IMR-90 (cell line): ENCODE results near the gene OR2C1. TPM values are rescaled to one million over a fixed set of nuclear protein-coding genes. Genes with fewer than 3 reads are reported as not detected.

Experiments
- ATAC-seq: fragments of 200-7000 bp; cut with Tn5 transposase; 2 replicates; pipeline ENCODE4 v1.9.1; 2020; ENCODE audit warnings: low read depth, mild to moderate bottlenecking, moderate library complexity
- BruUV-seq: library from RNA; stranded (reverse); fragments of 400-500 nt; replicated peaks from 2 replicates; lab custom pipeline; 2021; lab: Mats Ljungman, UMichigan
- CTCF ChIA-PET: fragments of 300-600 bp; formaldehyde crosslinking; extraction: SDS; loops from one replicate; lab custom pipeline; 2021; ENCODE audit warnings: antibody characterized with exemption; lab: Yijun Ruan, JAX
- POLR2A ChIA-PET: fragments of 300-600 bp; sonication (Branson Sonifier 250); formaldehyde crosslinking; loops from one replicate; lab custom pipeline; 2022; ENCODE audit warnings: antibody characterized with exemption; ENCODE audit not compliant: unreplicated experiment; lab: Charles Lee
- DNase-seq: peaks from one replicate; pipeline ENCODE4 v3.0.0; 2013
- H2AFZ ChIP-seq: replicated peaks from 2 replicates; pipeline ENCODE3; 2013; ENCODE audit warnings: low read length, mild to moderate bottlenecking; ENCODE audit not compliant: poor library complexity
- H2AK5ac ChIP-seq: 2 replicates; pipeline ENCODE4 v1.6.1; 2013; ENCODE audit warnings: low read depth, low read length, inconsistent platforms
- H2AK9ac ChIP-seq: replicated peaks from 2 replicates; pipeline ENCODE3; 2013; ENCODE audit warnings: mild to moderate bottlenecking, low read depth, low read length, moderate library complexity; ENCODE audit not compliant: poor library complexity
- H2BK120ac ChIP-seq: 2 replicates; pipeline ENCODE4 v1.6.1; 2013; ENCODE audit warnings: low read depth, low read length, inconsistent platforms
- H2BK15ac ChIP-seq: 3 replicates; pipeline ENCODE4 v1.6.1; 2013; ENCODE audit warnings: low read depth, low read length, inconsistent platforms
- H2BK20ac ChIP-seq: 2 replicates; pipeline ENCODE4 v1.6.1; 2013; ENCODE audit warnings: low read depth, mild to moderate bottlenecking, inconsistent platforms, low read length, moderate library complexity
- H2BK5ac ChIP-seq: 2 replicates; pipeline ENCODE4 v1.6.1; 2013; ENCODE audit warnings: mild to moderate bottlenecking, low read depth, low read length, inconsistent platforms; ENCODE audit not compliant: poor library complexity, severe bottlenecking
- H3K14ac ChIP-seq: replicated peaks from 2 replicates; pipeline ENCODE4 v1.6.1; 2013; ENCODE audit warnings: low read depth, low read length, inconsistent platforms
- H3K18ac ChIP-seq: 2 replicates; pipeline ENCODE4 v1.6.1; 2013; ENCODE audit warnings: low read depth, low read length, control low read depth
- H3K23ac ChIP-seq: 2 replicates; pipeline ENCODE4 v1.6.1; 2013; ENCODE audit warnings: low read depth, low read length, inconsistent platforms
- H3K27ac ChIP-seq: 2 replicates; pipeline ENCODE4 v1.5.1; 2013; ENCODE audit warnings: mild to moderate bottlenecking, control low read depth, low read length; ENCODE audit not compliant: insufficient read depth
- H3K27me3 ChIP-seq: 2 replicates; pipeline ENCODE4 v1.6.1; 2013; ENCODE audit warnings: low read length; ENCODE audit not compliant: control insufficient read depth, insufficient read depth
- H3K36me3 ChIP-seq: 2 replicates; pipeline ENCODE4 v1.6.1; 2013; ENCODE audit warnings: low read length, mixed read lengths; ENCODE audit not compliant: control insufficient read depth, insufficient read depth
- H3K4ac ChIP-seq: 2 replicates; pipeline ENCODE4 v1.6.1; 2013; ENCODE audit warnings: low read depth, low read length, inconsistent platforms
- H3K4me1 ChIP-seq: 2 replicates; pipeline ENCODE4 v1.6.1; 2013; ENCODE audit warnings: low read length, mixed read lengths; ENCODE audit not compliant: control insufficient read depth, insufficient read depth
- H3K4me2 ChIP-seq: 2 replicates; pipeline ENCODE4 v1.6.1; 2013; ENCODE audit warnings: low read depth, mild to moderate bottlenecking, control low read depth, low read length, moderate library complexity
- H3K4me3 ChIP-seq: 2 replicates; pipeline ENCODE4 v1.5.1; 2013; ENCODE audit warnings: low read depth, mild to moderate bottlenecking, control low read depth, low read length, moderate library complexity; ENCODE audit not compliant: insufficient read depth
- H3K56ac ChIP-seq: 2 replicates; pipeline ENCODE4 v1.6.1; 2013; ENCODE audit warnings: low read length, inconsistent platforms; ENCODE audit not compliant: insufficient read depth; ENCODE audit errors: extremely low read depth
- H3K79me1 ChIP-seq, 2 experiments: 2 replicates each; pipeline ENCODE4 v1.6.1; 2013; ENCODE audit warnings: low read length in 2 of 2, inconsistent platforms in 1 of 2, low read depth in 1 of 2
- H3K9ac ChIP-seq: 2 replicates; pipeline ENCODE4 v1.6.1; 2013; ENCODE audit warnings: low read depth, low read length, control low read depth
- H3K9me1 ChIP-seq: 2 replicates; pipeline ENCODE4 v1.6.1; 2013; ENCODE audit warnings: low read length, inconsistent platforms; ENCODE audit not compliant: insufficient read depth
- H3K9me3 ChIP-seq: 2 replicates; pipeline ENCODE4 v1.6.1; 2013; ENCODE audit warnings: low read length; ENCODE audit not compliant: control insufficient read depth, insufficient read depth
- H4K20me1 ChIP-seq: 2 replicates; pipeline ENCODE4 v1.6.1; 2013; ENCODE audit warnings: low read length, inconsistent platforms; ENCODE audit not compliant: insufficient read depth
- H4K5ac ChIP-seq: 2 replicates; pipeline ENCODE4 v1.6.1; 2013; ENCODE audit warnings: mild to moderate bottlenecking, low read depth, low read length, control low read depth
- H4K8ac ChIP-seq, 2 experiments: 2 replicates each; pipeline ENCODE4 v1.6.1; 2013; ENCODE audit warnings: low read depth in 2 of 2, low read length in 2 of 2, control low read depth in 1 of 2, inconsistent platforms in 1 of 2
- H4K91ac ChIP-seq: 2 replicates; pipeline ENCODE4 v1.6.1; 2013; ENCODE audit warnings: low read depth, low read length, inconsistent platforms; ENCODE audit not compliant: insufficient read depth
- BHLHE40 ChIP-seq: fragments of 150-350 bp; IDR thresholded peaks from 2 replicates; pipeline ENCODE4 v1.6.1; 2016; ENCODE audit warnings: mild to moderate bottlenecking, low read depth, low read length
- CEBPB ChIP-seq: IDR thresholded peaks from 2 replicates; pipeline ENCODE4 v1.6.1; 2012; ENCODE audit warnings: low read depth, low read length, improper control_type of control experiment
- FOS ChIP-seq: fragments of 150-350 bp; IDR thresholded peaks from 2 replicates; pipeline ENCODE4 v1.6.1; 2016; ENCODE audit warnings: low read depth, low read length
- MAFK ChIP-seq: IDR thresholded peaks from 2 replicates; pipeline ENCODE4 v1.6.1; 2012; ENCODE audit warnings: low read depth, low read length, improper control_type of control experiment
- MAZ ChIP-seq: IDR thresholded peaks from 2 replicates; pipeline ENCODE4 v1.6.1; 2012; ENCODE audit warnings: low read depth, mild to moderate bottlenecking, low read length, improper control_type of control experiment, moderate library complexity, borderline replicate concordance
- MXI1 ChIP-seq: IDR thresholded peaks from 2 replicates; pipeline ENCODE4 v1.6.1; 2012; ENCODE audit warnings: low read depth, mild to moderate bottlenecking, low read length, moderate library complexity, borderline replicate concordance
- NFE2L2 ChIP-seq: fragments of 150-350 bp; IDR thresholded peaks from 2 replicates; pipeline ENCODE4 v1.6.1; 2016; ENCODE audit warnings: low read depth, mild to moderate bottlenecking, low read length
- POLR2A ChIP-seq: IDR thresholded peaks from 2 replicates; pipeline ENCODE4 v1.6.1; 2012; ENCODE audit warnings: mild to moderate bottlenecking, low read depth, low read length
- RAD21 ChIP-seq: IDR thresholded peaks from 2 replicates; pipeline ENCODE4 v1.6.1; 2012; ENCODE audit warnings: low read length, improper control_type of control experiment
- RCOR1 ChIP-seq: IDR thresholded peaks from 2 replicates; pipeline ENCODE4 v1.6.1; 2012; ENCODE audit warnings: mild to moderate bottlenecking, low read length, improper control_type of control experiment; ENCODE audit not compliant: insufficient replicate concordance
- RFX5 ChIP-seq: IDR thresholded peaks from 2 replicates; pipeline ENCODE4 v1.8.0; 2012; ENCODE audit warnings: low read depth, mild to moderate bottlenecking, low read length, moderate library complexity
- SMC3 ChIP-seq: fragments of 150-350 bp; IDR thresholded peaks from 2 replicates; pipeline ENCODE4 v1.6.1; 2016; ENCODE audit warnings: low read depth, mild to moderate bottlenecking, antibody characterized with exemption, low read length, moderate library complexity
- WGBS, 2 experiments: methylation state at CpG; one replicate each; pipeline versions ENCODE4 v1.1.5 to v1.1.7; 2013; ENCODE audit warnings: missing lambda C conversion rate in 2 of 2; ENCODE audit not compliant: insufficient read length in 1 of 2; ENCODE audit errors: extremely low coverage in 2 of 2; 5-methylcytosine and 5-hydroxymethylcytosine counted together
- dilution Hi-C: fragments of 300-500 bp; cut with HindIII; formaldehyde crosslinking; loops from one replicate; pipeline ENCODE4 v1.14.3; 2018; ENCODE audit warnings: low sequenced_read_pairs; ENCODE audit not compliant: unreplicated experiment
- in situ Hi-C: fragments of 300-500 bp; cut with MboI; formaldehyde crosslinking; loops from 3 replicates; pipeline ENCODE4 v1.14.3; 2019; ENCODE audit warnings: low sequenced_read_pairs, inconsistent platforms, mixed read lengths
- intact Hi-C: fragments of 100-400 bp; cut with micrococcal nuclease; formaldehyde crosslinking; loops from 2 replicates; pipeline ENCODE4 v1.10.0; 2022
- polyA plus RNA-seq, 3 experiments: library from polyadenylated mRNA; depleted of rRNA; stranded (reverse); fragments of >200 nt; gene quantifications; 2 replicates each; pipeline ENCODE4 v1.2.3, GENCODE V29; 2012; ENCODE audit warnings: low replicate concordance in 1 of 3
- total RNA-seq: library from RNA; depleted of rRNA; stranded (reverse); fragments of >200 nt; gene quantifications from 2 replicates; pipeline ENCODE4 v1.2.3, GENCODE V29; 2012
- TF ChIP-seq, protein P1 (sequence below): fragments of 150-350 bp; IDR thresholded peaks from 2 replicates; pipeline ENCODE4 v1.6.1; 2017; ENCODE audit warnings: mild to moderate bottlenecking, antibody characterized with exemption, low read length, low read depth
- TF ChIP-seq, protein P2 (sequence below): conservative IDR thresholded peaks from 2 replicates; pipeline ENCODE4 v1.5.1; 2012; ENCODE audit warnings: mild to moderate bottlenecking, low read depth, low read length, improper control_type of control experiment
- TF ChIP-seq, protein P3 (sequence below): fragments of 150-350 bp; IDR thresholded peaks from 2 replicates; pipeline ENCODE4 v1.6.1; 2016; ENCODE audit warnings: low read depth, mild to moderate bottlenecking, low read length, moderate library complexity, borderline replicate concordance

OR2C1 gene
- total and polyA plus RNA-seq, 2 of the 4 experiments (the other 2 are of a cell fraction), result under 0.01 to 0.05 TPM

DNA sequence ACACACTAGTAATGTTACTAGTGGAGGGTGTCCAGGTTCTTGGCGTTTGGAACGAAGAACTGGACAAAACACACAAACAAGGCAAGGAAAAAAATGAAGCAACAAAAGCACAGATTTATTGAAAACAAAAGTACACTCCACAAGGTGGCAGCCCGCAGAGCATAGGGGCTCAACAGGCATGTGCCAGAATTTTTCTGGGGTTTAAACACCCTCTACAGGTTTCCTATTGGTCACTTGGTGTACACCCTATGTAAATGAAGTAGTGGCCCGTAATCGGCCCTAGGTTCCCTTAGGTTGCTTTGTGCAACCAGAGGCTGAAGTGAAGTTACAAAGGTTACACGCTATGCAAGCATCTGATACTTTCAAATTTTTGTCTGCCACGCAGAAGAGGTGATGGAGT lies 8.1 kb downstream of the OR2C1 start:
- BruUV-seq, result no TSS peak
- Histone ChIP-seq H3K4me1 (no peaks in the 10 kb centered on the region), H2AFZ (no peak overlapping the region), H3K4ac (no peak overlapping the region), H4K8ac (peak overlapping the region in 1 of 2 experiments; percentile 23; a peak in 1 of 4 replicates), H3K9ac (no peak overlapping the region), H2BK20ac (no peak overlapping the region), H2BK120ac (no peak overlapping the region), H3K27ac (no peak overlapping the region), H3K27me3 (no peaks in the 10 kb centered on the region), H4K91ac (no peak overlapping the region), H4K20me1 (no peaks in the 10 kb centered on the region), H3K18ac (no peak overlapping the region), H2BK5ac (no peak overlapping the region), H3K9me3 (peaks cover 10% of the 10 kb centered on the region), H3K9me1 (no peaks in the 10 kb centered on the region), H3K36me3 (no peaks in the 10 kb centered on the region), H2AK9ac (no peak overlapping the region), H3K56ac (no peak overlapping the region), H2AK5ac (no peak overlapping the region), H4K5ac (no peak overlapping the region), H3K4me3 (no peak overlapping the region), H3K79me1 (peaks cover 0 to 11% of the 10 kb centered on the region in 2 experiments; a peak in 2 of 4 replicates), H3K23ac (no peak overlapping the region), H3K14ac (no peak overlapping the region), H3K4me2 (no peak overlapping the region), H2BK15ac (no peak overlapping the region)
- ATAC-seq (no peak), DNase-seq (no peak)
- ChIA-PET CTCF (no interaction called here), POLR2A (no interaction called here)
- intact Hi-C loops, result no loop called here
- dilution Hi-C loops, result no loop called here
- WGBS, 2 experiments, result 80% methylated on average over 1 of the region's 7 CpGs; no CpG with 5 or more reads in 1 of the 2 experiments
- TF ChIP-seq MAZ, result no peak
- no peak for TF ChIP-seq RCOR1
- TF ChIP-seq BHLHE40, result no peak
- TF ChIP-seq NFE2L2, result no peak
- TF ChIP-seq, protein P1, sequence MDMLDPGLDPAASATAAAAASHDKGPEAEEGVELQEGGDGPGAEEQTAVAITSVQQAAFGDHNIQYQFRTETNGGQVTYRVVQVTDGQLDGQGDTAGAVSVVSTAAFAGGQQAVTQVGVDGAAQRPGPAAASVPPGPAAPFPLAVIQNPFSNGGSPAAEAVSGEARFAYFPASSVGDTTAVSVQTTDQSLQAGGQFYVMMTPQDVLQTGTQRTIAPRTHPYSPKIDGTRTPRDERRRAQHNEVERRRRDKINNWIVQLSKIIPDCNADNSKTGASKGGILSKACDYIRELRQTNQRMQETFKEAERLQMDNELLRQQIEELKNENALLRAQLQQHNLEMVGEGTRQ, result no peak
- TF ChIP-seq MXI1, result no peak
- TF ChIP-seq SMC3, result no peak
- TF ChIP-seq, protein P2, sequence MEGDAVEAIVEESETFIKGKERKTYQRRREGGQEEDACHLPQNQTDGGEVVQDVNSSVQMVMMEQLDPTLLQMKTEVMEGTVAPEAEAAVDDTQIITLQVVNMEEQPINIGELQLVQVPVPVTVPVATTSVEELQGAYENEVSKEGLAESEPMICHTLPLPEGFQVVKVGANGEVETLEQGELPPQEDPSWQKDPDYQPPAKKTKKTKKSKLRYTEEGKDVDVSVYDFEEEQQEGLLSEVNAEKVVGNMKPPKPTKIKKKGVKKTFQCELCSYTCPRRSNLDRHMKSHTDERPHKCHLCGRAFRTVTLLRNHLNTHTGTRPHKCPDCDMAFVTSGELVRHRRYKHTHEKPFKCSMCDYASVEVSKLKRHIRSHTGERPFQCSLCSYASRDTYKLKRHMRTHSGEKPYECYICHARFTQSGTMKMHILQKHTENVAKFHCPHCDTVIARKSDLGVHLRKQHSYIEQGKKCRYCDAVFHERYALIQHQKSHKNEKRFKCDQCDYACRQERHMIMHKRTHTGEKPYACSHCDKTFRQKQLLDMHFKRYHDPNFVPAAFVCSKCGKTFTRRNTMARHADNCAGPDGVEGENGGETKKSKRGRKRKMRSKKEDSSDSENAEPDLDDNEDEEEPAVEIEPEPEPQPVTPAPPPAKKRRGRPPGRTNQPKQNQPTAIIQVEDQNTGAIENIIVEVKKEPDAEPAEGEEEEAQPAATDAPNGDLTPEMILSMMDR, result no peak
- no peak for TF ChIP-seq CEBPB
- TF ChIP-seq RFX5, result no peak
- TF ChIP-seq MAFK, result no peak
- TF ChIP-seq, protein P3, sequence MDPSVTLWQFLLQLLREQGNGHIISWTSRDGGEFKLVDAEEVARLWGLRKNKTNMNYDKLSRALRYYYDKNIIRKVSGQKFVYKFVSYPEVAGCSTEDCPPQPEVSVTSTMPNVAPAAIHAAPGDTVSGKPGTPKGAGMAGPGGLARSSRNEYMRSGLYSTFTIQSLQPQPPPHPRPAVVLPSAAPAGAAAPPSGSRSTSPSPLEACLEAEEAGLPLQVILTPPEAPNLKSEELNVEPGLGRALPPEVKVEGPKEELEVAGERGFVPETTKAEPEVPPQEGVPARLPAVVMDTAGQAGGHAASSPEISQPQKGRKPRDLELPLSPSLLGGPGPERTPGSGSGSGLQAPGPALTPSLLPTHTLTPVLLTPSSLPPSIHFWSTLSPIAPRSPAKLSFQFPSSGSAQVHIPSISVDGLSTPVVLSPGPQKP, result no peak
- TF ChIP-seq RAD21, result no peak
- no peak for TF ChIP-seq FOS
- no peak for TF ChIP-seq POLR2A
- in situ Hi-C loops, result no loop called here
